ENCODE measurements around the gene RPP14.
"Not testable (repeated sequence)": the region's sequence is repeated elsewhere in the genome, so short reads cannot be mapped to it uniquely, and the experiment has no call there.

The RPP14 gene

GRCh38 chr3:58331593-58332152 is 25.6 kb downstream of the RPP14 start:
- DNase-seq (ENCODE audit: low spot score) = no peak

GRCh38 chr3:58332575-58333188 is 26.6 kb downstream of the RPP14 start, which contains the start of gene PXK:
Gene PXK (plus strand): TSS chr3:58332892. CDS start chr3:58332989, 97 bp downstream.
- peak; percentile 59 for DNase-seq (ENCODE audit: low spot score)

GRCh38 chr3:58333206-58334012 is 27.4 kb downstream of the RPP14 start:
- DNase-seq (ENCODE audit: low spot score) = peak; percentile 12

DNA sequence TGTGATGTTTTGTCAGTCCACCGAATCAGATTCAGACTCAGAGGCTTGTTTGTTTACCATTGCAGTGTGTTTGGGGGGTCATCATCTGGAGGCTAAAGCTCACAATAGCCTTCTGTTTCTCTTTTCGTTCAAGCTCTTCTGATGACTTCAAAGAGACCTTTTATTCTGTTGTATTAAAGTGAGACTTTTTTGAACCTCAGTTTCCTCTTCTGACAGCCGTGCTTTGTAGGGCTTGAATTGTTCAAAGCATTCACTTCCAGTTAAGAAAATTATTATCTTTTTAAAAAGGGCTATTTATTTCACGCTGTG is 27.9 kb downstream of the RPP14 start:
- no peak for DNase-seq (ENCODE audit: low spot score)

- DNase-seq (ENCODE audit: low spot score) = no peak
Measured at GRCh38 chr3:58334506-58334884, 28.4 kb downstream of the RPP14 start.

DNA sequence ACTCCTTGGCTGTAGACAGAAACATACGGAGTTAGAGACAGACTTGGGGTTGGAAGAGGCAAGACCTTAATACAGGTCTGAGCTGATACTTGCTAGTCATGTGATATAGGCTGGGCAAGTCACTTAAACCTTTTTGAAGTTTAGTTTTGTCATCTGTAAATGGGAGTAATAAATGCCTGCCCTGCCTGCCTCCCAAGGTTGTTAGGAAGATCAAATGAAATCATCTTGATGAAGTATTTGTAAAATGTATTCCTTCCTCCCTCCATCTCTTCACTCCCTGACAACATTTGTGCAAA is 29.6 kb downstream of the RPP14 start:
- DNase-seq (ENCODE audit: low spot score) = no peak

DNA sequence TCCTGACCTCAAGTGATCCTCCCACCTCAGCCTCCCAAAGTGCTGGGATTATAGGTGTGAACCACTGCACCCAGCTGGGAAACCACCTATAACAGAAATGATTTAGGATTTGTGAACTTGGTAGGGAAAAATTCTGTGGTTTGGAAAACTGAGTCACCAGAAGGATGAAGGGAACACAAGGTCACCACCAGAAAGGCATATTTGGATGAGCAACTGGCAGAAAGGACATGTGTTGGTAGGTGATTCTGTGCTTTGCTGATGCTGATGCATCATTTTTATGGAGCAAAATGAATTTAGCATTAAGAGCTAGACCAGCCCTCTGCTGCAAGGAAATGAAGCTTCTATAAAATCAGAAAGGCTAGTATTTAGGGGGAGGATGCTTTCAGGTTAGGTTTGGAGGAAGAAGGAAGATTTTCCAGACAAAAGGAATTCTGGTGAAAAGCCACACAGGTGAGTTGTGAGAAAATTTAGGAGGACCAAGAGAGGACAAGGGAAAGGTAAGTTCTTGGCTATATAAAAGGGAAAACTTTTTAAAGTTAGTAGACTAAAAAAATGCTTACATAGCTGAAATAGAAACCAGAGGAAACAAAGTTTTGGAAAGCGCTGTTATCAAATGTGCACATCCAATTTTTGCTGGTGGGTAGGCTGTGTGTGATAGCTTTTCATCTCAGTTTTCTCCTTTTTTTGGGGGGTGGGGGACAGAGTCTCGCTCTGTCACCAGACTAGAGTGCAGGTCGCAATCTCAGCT is 30.3 kb downstream of the RPP14 start:
- no peak for DNase-seq (ENCODE audit: low spot score)

DNA sequence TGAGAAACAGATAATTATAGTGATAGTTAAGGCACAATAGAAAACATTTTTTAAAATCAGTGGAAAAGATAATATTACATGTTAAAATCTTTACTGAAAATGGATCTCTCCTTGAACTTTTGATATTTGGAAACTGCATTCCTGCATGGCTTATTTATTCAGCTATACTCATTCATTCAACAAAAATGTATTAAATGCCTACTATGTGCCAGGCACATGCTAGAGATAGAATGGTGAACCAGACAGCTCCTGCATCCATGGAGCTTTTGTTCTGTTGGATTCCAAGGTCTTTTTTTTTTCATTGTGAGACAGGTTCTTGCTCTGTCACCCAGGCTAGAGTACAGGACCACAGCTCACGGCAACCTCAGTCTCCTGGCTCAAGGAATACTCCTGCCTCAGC is 31.1 kb downstream of the RPP14 start:
- DNase-seq (ENCODE audit: low spot score) = no peak

DNA sequence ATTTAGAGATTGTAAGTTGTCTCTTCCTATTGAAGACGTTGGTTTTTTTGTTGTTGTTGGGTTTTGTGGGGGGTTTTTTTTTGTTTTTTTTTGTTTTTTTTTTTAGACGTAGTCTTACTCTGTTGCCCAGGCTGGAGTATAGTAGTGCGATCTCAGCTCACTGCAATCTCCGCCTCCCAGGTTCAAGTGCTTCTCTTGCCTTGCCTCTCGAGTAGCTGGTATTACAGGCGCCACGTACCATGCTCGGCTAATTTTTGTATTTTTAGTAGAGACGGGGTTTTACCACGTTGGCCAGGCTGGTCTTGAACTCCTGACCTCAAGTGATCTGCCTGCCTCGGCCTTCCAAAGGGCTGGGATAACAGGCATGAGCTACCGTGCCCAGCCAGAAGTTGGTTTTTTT is 33.1 kb downstream of the RPP14 start:
- DNase-seq (ENCODE audit: low spot score) = not testable (repeated sequence)

GRCh38 chr3:58340594-58341244 is 34.7 kb downstream of the RPP14 start:
- DNase-seq (ENCODE audit: low spot score) = no peak

- no peak for DNase-seq (ENCODE audit: low spot score)
Measured at GRCh38 chr3:58341376-58341775, 35.3 kb downstream of the RPP14 start.

- no peak for DNase-seq (ENCODE audit: low spot score)
Measured at GRCh38 chr3:58342676-58343075, 36.6 kb downstream of the RPP14 start.

- no peak for DNase-seq (ENCODE audit: low spot score)
Measured at GRCh38 chr3:58345457-58345856, 39.4 kb downstream of the RPP14 start.

DNA sequence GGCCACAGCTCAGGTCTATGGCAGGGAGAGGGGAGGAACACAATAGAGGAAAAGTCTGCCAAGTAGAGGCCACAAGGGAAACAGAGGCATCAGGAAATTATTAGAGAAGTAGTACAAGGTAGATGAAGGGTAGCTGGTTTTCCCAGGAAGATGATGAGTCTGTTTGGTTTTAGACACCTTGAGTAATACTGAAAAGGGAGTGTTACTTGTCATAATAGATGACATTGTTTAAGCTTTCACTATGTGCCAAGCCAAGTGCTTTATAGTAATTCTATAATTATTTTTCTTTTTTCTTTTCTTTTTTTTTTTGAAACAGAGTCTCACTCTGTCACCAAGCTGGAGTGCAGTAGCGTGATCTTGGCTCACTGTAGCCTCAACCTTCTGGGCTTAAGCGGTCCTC is 40.3 kb downstream of the RPP14 start:
- DNase-seq (ENCODE audit: low spot score) = no peak

GRCh38 chr3:58347984-58348383 is 41.9 kb downstream of the RPP14 start:
- DNase-seq (ENCODE audit: low spot score) = no peak

DNA sequence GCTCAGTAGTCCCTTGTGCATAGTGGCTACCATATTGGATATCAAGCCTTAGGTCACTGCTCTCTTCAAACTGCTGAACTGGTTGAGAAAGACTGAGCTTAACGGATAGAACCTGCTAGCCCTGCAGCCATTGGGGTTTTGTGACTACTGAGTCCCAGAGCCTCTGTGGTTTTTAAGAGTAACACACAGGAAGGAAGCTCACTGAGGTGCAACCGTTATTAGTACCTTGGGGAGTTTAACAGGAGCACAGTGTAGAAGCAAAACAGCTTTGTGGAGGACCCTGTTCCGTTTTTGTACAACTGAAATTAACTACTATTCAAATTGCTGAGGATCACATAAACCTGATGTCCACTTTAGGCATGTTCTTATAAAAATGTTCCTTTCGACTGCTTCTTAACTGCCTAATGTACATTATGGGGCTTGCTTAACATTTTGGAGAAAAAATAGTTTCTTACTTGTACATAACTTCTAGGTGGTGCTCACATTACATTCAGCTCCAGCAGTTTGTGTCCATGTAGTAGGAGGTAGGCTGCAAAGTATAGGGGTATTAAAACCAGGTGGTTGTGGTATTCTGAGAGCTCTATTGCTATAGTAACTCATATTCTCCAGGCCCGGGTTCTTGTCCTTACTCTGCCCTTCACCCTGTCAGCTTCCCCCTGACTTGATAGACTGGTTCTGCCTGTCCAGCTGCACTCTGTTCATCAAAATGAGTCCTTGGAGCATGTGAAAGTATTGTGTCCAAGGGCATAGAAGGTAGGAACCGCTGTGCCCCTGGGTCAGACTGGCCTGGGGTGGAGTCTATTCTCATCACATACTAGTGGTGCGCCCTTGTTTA is 44.0 kb downstream of the RPP14 start:
- no peak for DNase-seq (ENCODE audit: low spot score)

DNA sequence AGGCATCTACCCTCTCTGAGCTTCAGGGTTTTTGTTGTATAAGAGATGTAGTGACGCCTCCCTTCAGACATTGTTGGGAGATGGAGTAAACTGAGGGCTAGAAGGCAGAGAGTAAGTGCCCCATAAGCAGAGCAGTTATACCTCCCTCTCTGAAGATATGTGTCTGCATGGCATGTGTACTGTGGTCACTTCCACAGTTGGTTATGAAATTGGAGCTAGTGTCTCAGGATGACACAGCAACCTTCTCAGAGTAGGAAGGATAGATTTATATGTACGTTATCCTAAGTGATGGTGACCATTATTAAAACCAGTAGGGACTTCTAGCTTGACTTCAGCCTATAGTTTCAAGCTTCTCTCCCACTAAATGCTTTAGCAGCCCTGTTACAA is 44.6 kb downstream of the RPP14 start:
- no peak for DNase-seq (ENCODE audit: low spot score)

GRCh38 chr3:58351920-58352319 is 45.9 kb downstream of the RPP14 start:
- DNase-seq (ENCODE audit: low spot score) = no peak

GRCh38 chr3:58352626-58353025 is 46.6 kb downstream of the RPP14 start:
- DNase-seq (ENCODE audit: low spot score) = no peak

- DNase-seq (ENCODE audit: low spot score) = no peak
Measured at GRCh38 chr3:58353722-58354553, 47.9 kb downstream of the RPP14 start.
